ENCODE data around the gene RPS16. TPM values are rescaled to one million over a fixed set of nuclear protein-coding genes. Genes with fewer than 3 reads are reported as not detected.

The RPS16 gene
- total RNA-seq, 1 donor from 2014 or later = 75.3 TPM

- Histone ChIP-seq H3K27me3 (ENCODE audit: control insufficient read depth, insufficient read depth, low read length) (no peaks in the 10 kb centered on the region), H3K36me3 (ENCODE audit: control insufficient read depth, insufficient read depth, low read length) (peaks cover 6% of the 10 kb centered on the region), H3K4me3 (ENCODE audit: low read depth, low read length) (no peak overlapping the region)
- no peak for DNase-seq (ENCODE audit: low read depth)
- FAIRE-seq = no peak
- TF ChIP-seq CTCF (IDR thresholded peaks at IDR 0.05; ENCODE audit: insufficient read depth, low read length, severe bottlenecking) = no peak
Measured at GRCh38 chr19:39422020-39422419, 13.7 kb downstream of the RPS16 start.

GRCh38 chr19:39420769-39421168 lies 15.0 kb downstream of the RPS16 start:
- FAIRE-seq = no peak
- no peak for TF ChIP-seq CTCF (IDR thresholded peaks at IDR 0.05; ENCODE audit: insufficient read depth, low read length, severe bottlenecking)
- H3K36me3 ChIP-seq (ENCODE audit: control insufficient read depth, insufficient read depth, low read length) = peaks cover 9% of the 10 kb centered on the region
- H3K27me3 ChIP-seq (ENCODE audit: control insufficient read depth, insufficient read depth, low read length) = no peaks in the 10 kb centered on the region
- no peak overlapping the region for H3K4me3 ChIP-seq (ENCODE audit: low read depth, low read length)
- no peak for DNase-seq (ENCODE audit: low read depth)

DNA sequence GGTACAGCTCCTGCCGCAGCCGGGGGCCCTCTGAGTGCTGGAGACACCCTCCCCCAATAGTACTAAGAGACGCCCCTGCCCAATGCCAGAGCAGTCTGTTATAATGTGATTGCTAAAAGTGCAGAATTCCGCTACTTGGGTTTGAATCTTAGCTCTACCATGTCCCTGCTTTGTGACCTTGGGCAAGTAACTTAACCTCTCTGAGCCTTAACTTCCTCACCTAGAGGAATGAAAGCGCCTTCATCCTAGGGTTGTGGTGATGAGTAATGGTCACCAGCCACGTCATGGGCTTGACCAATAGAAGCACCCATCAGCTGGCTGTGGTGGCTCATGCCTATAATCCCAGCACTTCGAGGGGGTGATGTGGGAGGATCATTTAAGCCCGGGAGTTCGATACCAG lies 16.7 kb downstream of the RPS16 start:
- DNase-seq (ENCODE audit: low read depth) = no peak
- Histone ChIP-seq H3K36me3 (ENCODE audit: control insufficient read depth, insufficient read depth, low read length) (peaks cover 7% of the 10 kb centered on the region), H3K27me3 (ENCODE audit: control insufficient read depth, insufficient read depth, low read length) (no peaks in the 10 kb centered on the region), H3K4me3 (ENCODE audit: low read depth, low read length) (no peak overlapping the region)
- TF ChIP-seq CTCF (IDR thresholded peaks at IDR 0.05; ENCODE audit: insufficient read depth, low read length, severe bottlenecking) = no peak
- no peak for FAIRE-seq

DNA sequence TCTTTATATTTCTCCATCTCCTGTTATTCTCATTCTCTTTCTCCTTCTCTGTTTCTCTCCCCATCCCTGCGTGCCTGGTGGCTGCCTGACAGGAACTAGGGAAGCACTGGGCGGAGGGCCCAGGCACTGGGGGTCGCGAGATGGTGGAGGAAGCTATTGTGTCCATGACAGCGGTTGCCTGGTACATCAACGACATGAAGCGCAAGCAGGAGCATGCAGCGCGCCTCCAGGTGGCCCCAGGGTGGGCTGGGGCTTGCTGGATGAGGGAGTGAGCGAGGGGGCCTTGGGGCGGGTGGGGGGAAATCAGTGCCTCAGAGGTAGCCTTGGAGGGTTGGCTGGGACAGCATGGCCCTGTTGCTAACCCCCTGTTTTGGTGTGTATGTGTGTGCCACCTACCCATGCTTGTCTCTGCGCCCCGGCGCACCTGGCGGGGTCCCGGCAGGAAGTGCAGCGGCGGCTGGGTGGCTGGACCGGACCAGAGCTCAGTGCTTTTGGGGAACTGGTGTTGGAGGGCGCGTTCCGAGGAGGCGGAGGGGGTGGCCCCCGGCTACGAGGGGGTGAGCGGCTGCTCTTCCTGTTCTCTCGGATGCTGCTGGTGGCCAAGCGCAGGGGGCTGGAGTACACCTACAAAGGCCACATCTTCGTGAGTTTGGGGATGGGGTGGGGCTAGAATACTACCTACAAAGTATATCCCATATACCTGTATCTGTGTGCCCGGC lies 18.1 kb downstream of the RPS16 start:
- Histone ChIP-seq H3K27me3 (ENCODE audit: control insufficient read depth, insufficient read depth, low read length) (no peaks in the 10 kb centered on the region), H3K4me3 (ENCODE audit: low read depth, low read length) (no peak overlapping the region), H3K36me3 (ENCODE audit: control insufficient read depth, insufficient read depth, low read length) (peaks cover 5% of the 10 kb centered on the region)
- no peak for FAIRE-seq
- DNase-seq (ENCODE audit: low read depth) = no peak
- TF ChIP-seq CTCF (IDR thresholded peaks at IDR 0.05; ENCODE audit: insufficient read depth, low read length, severe bottlenecking) = no peak

DNA sequence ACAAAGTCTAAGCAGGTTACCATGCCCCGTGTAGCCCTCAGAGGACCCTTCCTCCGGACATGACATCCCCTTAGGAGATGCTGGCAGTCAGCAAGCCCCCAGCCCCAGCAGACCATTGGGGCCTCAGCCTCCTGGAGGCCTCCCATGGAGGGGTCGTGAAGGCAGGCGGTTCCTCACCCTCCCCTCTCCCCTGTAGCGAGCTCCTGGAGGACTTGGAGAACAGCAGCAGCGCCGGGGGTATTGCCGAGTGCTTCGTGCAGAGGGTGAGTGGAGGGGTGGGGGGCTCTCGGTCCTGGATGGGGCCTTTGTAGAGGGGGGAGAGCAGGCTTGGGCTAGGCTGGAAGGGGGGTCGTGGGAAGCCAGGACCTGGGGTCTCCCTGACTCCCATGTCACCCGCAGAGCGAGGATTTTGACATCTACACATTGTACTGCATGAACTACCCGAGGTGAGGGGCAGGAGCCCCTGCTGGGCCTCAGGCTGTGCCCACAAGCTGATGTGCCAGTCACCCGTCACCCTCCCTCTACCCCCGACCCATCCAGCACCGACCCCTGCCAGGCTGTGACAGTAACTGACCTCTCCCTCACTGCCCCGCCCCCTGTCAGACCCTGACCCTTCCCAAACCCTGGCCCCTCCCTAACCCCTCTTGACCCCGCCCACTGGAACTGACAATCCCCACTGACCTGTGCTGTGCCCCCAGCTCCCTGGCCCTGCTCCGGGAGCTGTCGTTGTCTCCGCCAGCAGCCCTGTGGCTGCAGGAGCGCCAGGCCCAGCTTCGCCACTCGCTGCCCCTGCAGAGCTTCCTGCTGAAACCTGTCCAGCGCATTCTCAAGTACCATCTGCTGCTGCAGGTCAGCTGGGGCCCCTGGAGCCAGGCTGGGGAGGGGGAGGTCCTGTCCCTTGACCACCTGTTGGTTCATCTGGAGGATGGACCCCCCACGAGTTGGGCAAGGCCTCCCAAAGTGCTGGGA lies 19.3 kb downstream of the RPS16 start:
- no peak overlapping the region for H3K4me3 ChIP-seq (ENCODE audit: low read depth, low read length)
- no peaks in the 10 kb centered on the region for H3K27me3 ChIP-seq (ENCODE audit: control insufficient read depth, insufficient read depth, low read length)
- no peak for TF ChIP-seq CTCF (IDR thresholded peaks at IDR 0.05; ENCODE audit: insufficient read depth, low read length, severe bottlenecking)
- DNase-seq (ENCODE audit: low read depth) = no peak
- H3K36me3 ChIP-seq (ENCODE audit: control insufficient read depth, insufficient read depth, low read length) = peaks cover 5% of the 10 kb centered on the region
- no peak for FAIRE-seq
